ENCODE measurements around the gene MBLAC2. TPM values are rescaled to one million over a fixed set of nuclear protein-coding genes. Genes with fewer than 3 reads are reported as not detected.

MBLAC2 gene
- total RNA-seq, 1 donor from 2014 or later: 6.3 TPM

DNA sequence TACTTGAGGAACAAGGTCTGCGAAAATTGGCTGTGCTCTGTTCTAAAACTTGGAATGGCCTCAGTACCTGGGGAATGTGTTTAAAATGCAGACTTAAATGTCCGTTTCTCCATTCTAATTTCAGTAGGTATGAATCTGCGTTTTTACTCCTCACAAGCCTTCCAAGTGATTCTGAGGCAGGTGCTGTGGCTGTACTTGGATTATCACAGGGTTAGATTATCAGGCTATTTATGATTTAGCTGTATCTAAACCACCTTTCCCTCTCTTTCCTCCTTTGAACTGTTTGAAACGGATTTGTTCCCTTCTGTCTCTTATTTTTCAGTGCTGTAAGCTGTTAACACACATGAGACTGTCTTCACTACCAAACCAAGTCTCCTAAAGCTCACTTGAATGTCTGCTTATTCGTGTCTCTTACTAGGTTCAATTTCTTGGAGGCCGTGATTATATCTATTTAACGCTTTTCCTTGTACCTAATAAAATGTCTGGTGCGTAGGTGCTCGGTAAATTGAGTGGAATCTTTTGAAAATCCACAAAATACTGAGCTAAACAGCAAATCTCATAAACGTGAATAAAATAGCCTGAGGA lies 64.3 kb downstream of the MBLAC2 start:
- Mint-ChIP-seq H3K27me3 (ENCODE audit: unreplicated experiment) (no peaks in the 10 kb centered on the region), H3K27ac (ENCODE audit: unreplicated experiment) (no peak overlapping the region), H3K36me3 (ENCODE audit: unreplicated experiment) (peaks cover 3% of the 10 kb centered on the region), H3K4me3 (ENCODE audit: unreplicated experiment) (no peak overlapping the region), H3K4me1 (ENCODE audit: unreplicated experiment) (peaks cover 12% of the 10 kb centered on the region), H3K9me3 (ENCODE audit: unreplicated experiment) (no peaks in the 10 kb centered on the region)
- no peak for TF ChIP-seq CTCF (IDR thresholded peaks at IDR 0.05)
- no peak for DNase-seq (ENCODE audit: extremely low spot score, unreplicated experiment)

DNA sequence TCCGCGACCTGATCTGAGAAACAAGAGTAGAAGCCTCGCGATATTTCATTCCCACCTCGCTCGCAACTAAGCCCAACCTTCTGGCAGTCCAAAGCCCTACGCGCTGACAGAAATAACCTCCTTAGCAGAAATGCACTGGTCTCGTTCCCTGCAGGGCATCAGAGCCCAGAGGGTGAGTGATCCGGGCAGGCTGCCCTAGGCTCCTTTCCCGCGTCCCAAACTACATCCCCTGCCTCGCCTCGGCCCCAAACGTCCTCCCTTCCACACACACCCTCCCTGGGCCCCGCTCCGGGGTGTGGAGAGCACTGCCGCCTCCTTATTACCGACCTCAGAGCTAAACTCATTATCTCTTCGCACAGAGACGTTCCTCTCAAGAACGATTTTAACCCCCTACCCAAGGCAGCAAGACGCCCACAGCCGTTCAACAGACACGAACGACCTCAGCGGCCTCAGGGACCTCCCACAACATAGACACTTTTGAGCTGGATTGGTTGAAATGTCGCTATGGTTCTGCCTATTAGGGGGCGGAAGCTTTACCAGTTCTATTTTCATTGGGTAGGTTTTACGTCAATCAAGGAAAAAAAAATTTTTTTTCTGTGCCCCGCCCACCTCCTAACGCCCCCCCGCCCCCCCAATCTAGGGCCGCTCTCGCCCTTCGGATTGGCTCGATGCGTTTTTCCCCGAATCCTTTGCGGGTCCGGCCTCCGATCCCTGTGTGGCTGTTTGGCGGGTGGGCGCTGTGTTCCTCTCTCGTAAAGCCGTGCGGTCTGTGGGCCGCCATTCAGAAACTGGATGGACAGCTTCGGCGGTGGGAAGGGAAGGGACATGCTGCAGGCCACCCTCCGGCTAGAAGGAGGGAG lies 65.0 kb downstream of the MBLAC2 start, which contains the start of gene CETN3:
Gene CETN3, minus strand, starts transcription at position 439 of the 860 bp plus-strand sequence. Its CDS starts 95 bp downstream, at position 344.
- peak; percentile 97 for DNase-seq (ENCODE audit: extremely low spot score, unreplicated experiment)
- Mint-ChIP-seq H3K27me3 (ENCODE audit: unreplicated experiment) (no peaks in the 10 kb centered on the region), H3K4me3 (ENCODE audit: unreplicated experiment) (no peak within 1 kb of the TSS), H3K4me1 (ENCODE audit: unreplicated experiment) (peaks cover 15% of the 10 kb centered on the region), H3K36me3 (ENCODE audit: unreplicated experiment) (peaks cover 8% of the 10 kb centered on the region), H3K9me3 (ENCODE audit: unreplicated experiment) (no peaks in the 10 kb centered on the region), H3K27ac (ENCODE audit: unreplicated experiment) (no peak within 1 kb of the TSS)
- no peak for TF ChIP-seq CTCF (IDR thresholded peaks at IDR 0.05)

GRCh38 chr5:90408571-90409317 lies 65.8 kb downstream of the MBLAC2 start:
- no peak for DNase-seq (ENCODE audit: extremely low spot score, unreplicated experiment)
- H3K4me1 Mint-ChIP-seq (ENCODE audit: unreplicated experiment): peaks cover 15% of the 10 kb centered on the region
- no peaks in the 10 kb centered on the region for H3K9me3 Mint-ChIP-seq (ENCODE audit: unreplicated experiment)
- no peak overlapping the region for H3K27ac Mint-ChIP-seq (ENCODE audit: unreplicated experiment)
- no peaks in the 10 kb centered on the region for H3K27me3 Mint-ChIP-seq (ENCODE audit: unreplicated experiment)
- no peak overlapping the region for H3K4me3 Mint-ChIP-seq (ENCODE audit: unreplicated experiment)
- peaks cover 8% of the 10 kb centered on the region for H3K36me3 Mint-ChIP-seq (ENCODE audit: unreplicated experiment)
- no peak for TF ChIP-seq CTCF (IDR thresholded peaks at IDR 0.05)

Other genes with a start within 250 kb of the MBLAC2 start
- 17.8 and 19.7 TPM in 2 replicates for gene CETN3, start 65.0 kb downstream of the MBLAC2 start, total RNA-seq
- 3.8 and 4.4 TPM in 2 replicates for gene POLR3G, start 93 bp upstream of the MBLAC2 start, total RNA-seq
- gene LYSMD3, start 54.8 kb upstream of the MBLAC2 start, total RNA-seq: 18.9 and 20.8 TPM in 2 replicates
- 0.89 and 0.99 TPM in 2 replicates for gene ADGRV1, start 84.0 kb upstream of the MBLAC2 start, total RNA-seq

All from osteocyte (in vitro differentiated cells).